SKM-1 (cell line): Measurements from ENCODE around the gene SNAPC3.
"Not testable (repeated sequence)": the region's sequence is repeated elsewhere in the genome, so short reads cannot be mapped to it uniquely, and the experiment has no call there.

ENCODE experiments used
- DNase-seq: peaks from one replicate; lab custom pipeline; 2025; ENCODE audit not compliant: unreplicated experiment; lab: John Stamatoyannopoulos, UW

SNAPC3 gene

DNA sequence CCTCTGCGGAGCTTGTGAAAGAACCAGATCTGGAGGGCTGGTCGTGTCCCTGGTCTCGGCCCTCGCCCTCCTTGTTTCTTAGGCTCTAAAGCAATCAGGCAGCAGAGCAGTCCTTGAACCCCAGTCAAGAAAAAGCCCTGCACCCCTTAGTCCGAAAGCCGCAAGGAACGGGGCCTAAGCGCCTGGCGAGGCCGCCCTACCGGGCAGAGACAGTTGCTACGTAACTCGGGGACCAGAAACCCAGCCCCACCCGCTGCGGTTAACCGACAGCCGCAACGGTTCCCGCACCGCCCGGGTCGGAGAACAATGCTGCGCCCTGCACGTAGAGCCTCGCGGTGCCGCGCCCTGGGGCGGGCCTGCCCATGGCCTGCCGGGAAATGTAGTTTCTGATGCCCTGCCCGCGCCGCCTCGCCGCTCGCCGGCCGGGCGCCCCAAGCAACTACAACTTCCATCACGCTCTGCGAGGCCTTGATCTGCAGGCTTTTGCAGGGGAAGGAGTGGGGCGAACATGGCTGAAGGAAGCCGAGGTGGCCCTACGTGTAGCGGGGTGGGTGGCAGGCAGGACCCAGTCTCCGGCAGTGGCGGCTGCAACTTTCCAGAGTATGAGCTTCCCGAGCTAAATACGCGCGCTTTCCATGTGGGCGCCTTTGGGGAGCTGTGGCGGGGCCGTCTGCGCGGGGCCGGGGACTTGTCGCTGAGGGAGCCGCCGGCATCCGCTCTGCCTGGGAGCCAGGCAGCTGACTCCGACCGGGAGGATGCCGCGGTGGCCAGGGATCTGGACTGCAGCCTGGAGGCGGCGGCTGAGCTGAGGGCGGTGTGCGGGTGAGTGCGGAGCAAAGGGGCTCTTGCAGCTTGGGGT lies at the start of gene SNAPC3:
Gene SNAPC3 (plus strand): TSS at position 505 of the 859 bp plus-strand sequence. CDS start 4 bp downstream, at position 509.
- DNase-seq: peak; percentile 93

DNA sequence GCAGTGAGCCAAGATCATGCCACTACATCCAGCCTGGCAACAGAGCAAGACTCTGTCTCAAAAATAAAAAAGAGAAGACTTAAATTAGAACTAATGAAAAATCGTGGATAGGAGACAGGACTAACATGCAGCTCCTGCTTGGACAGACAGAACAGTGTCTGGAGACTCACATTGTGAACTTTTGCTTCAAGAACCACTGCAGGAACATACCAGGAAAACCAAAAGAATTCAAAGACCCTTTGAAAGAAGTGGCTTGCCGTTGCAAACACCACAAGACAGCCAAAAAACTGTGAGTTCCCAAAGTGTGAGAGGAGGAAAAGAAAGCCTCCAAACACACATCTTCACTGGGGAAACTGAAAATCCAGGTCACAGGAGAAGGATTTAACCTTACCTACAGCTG lies 48.8 kb upstream of the SNAPC3 start:
- DNase-seq: no peak

DNA sequence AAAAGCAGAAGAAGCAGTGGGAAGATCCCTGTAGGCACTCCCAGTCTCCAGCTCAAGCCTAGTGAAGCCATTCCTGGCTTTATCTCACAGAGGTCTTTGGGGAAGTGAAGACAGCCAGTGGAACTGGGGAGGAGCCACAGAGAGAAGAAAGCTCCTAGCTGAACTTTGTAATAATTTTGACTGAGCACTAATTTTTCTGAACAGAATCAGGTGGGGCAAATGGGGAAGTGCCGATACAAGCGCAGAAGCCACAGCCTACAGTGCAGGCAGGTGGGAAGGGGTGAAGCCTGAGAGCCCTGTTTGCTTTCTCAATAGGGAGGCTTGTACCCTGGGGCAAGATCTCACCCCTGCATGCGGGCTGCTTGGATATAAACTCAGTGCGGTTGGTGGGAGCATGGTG lies 48.4 kb upstream of the SNAPC3 start:
- DNase-seq: peak; percentile 55

DNA sequence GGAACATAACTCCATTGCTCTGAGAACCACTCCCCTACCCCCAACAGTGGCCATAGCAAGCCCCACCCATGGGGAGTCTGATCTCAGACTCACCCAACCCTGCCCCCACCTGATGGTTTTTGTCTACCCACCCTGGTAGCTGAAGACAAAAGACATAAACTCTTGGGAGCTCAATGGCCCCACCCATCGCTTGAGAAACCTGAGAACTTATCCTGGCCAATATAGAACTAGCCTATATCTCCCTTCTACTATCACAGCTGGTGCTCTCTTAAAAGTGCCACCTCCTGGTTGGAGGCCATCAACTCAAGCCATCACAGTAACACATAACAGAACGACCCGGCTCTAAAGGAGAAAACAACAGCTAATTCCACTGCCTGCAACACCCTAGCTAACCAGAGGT lies 47.9 kb upstream of the SNAPC3 start:
- no peak for DNase-seq

DNA sequence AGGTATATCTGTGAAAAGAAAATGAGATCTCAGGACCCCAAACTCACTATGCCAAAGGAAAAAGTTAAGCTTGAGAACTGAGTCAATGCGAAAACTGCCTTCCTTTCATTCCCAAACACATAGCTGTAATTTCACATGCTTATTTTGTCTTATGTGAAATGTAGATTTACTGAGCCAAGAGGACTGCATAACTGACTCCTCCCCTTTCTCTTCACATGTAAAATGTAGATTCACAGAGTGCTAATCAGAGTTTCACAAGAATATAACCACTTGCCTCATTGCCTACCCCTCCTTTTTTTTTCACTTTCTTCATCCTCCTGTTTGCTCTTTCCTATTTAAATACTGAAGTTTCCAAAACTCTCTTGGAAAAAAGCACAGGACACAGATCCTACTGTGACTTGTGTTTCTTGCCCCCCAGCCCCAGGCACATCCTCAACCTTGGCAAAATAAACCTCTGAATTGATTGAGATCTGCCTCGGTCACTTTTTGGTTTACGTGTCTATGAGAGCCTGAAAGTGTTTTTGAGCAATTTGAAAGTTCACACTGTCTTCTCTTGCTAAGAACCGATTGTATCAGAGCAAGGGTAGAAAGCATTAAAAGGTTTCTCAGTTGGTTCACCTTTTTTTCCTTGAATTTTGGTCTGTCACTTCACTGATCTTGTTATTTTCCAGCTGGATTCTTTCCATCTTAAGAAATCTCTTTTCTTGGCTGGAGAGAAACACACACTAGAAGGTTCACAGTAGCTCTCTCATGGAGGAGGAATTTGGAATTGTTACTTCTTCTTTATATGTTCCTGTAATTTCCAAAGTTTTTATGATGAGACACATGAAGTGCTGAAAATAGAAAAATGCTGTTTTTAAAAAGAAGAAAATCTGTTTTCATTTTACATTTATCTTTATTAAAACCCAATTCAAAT lies 44.8 kb upstream of the SNAPC3 start:
- no peak for DNase-seq

GRCh38 chr9:15379317-15379716 lies 43.4 kb upstream of the SNAPC3 start:
- DNase-seq: not testable (repeated sequence)

GRCh38 chr9:15379888-15380287 lies 42.8 kb upstream of the SNAPC3 start:
- DNase-seq: not testable (repeated sequence)

DNA sequence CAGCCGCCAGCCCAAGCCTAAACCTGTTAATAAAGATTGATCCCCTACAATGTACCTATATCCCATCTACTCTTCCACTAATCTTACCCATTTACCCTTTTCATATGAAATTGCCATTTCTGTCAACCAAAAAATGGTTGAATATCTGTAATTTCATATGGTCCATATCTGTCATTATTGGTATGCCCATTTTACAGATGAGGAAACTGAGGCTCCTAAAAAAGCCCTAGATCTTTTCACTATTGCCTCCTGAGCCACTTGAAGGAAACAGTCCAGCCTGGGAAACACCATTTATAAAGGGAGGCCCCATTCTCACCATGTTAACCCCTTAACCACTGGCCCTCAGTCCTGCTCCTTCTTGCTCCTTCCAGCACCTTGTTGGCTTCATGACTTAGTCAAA lies 41.2 kb upstream of the SNAPC3 start:
- no peak for DNase-seq

- DNase-seq: no peak
Measured at GRCh38 chr9:15386465-15386864, 36.2 kb upstream of the SNAPC3 start.

GRCh38 chr9:15389173-15389572 lies 33.5 kb upstream of the SNAPC3 start:
- DNase-seq: no peak

GRCh38 chr9:15389631-15390030 lies 33.0 kb upstream of the SNAPC3 start:
- DNase-seq: no peak

DNA sequence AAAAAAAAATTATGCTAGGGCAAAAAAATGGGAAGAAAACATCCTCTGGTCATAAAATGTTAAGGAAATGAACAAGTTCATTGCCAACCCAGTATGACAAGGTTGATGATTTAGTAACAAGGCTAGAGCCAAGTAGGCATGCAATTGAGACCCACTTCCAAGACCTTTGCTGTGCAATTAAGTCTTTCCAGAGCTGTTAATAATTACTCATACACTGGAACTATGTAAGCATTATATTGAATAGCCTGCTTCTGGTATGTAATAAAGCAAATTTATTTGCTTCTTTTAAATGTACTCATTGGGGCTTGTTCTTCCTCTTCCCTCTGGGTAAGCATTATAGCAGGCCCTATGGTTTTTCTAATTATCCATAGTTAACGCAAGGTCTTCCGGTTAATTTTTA lies 32.5 kb upstream of the SNAPC3 start:
- DNase-seq: no peak

- no peak for DNase-seq
Measured at GRCh38 chr9:15392363-15392762, 30.3 kb upstream of the SNAPC3 start.

DNA sequence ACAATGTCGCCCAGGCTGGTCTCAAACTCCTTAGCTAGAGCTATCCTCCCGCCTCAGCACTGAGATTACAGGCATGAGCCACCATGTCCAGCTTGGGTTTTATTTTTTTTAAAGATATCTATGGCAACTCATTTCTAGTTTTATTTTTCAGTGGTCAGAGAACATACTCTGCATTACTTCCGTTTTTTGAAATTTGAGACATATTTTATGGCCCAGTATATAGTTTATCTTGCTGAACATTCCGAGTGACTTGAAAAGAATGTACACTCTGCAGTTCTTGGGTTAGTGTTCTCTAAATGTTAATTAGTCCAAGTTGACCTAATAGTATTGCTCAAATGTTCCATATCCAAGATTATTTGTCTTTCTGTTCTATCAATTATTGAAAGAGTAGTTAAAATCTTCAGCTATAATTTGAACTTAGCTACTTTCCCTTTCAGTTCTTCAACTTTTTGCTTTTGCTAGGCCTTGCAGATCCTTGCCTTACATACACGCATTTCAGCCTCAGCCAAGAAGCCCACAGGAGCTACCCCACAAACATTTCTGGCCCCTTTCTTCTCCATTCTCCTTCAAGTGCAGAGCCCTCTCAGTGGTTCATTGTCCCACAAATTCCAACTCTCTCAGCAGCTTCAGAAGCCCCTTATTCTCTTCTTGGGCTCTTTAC lies 22.3 kb upstream of the SNAPC3 start:
- no peak for DNase-seq

DNA sequence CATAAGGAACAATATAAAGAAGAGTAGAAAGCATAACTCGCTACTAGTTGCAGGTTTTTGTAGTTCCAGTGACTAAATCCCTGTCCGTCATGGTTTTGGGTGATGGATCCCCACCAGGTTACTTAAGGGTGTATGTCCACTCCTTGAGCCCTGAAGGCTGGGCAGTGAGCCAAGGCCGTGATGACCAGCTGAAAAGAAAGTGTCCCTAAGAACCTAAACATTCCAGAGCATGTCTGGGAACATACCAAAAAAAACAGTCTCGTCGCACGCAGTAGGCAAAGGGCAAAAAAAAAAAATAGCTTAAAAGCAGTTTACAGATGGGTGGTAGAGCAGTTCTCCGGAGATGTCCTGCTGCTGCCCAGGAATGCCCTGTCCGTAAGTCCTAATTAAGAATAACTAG lies 21.4 kb upstream of the SNAPC3 start:
- no peak for DNase-seq

GRCh38 chr9:15403155-15403554 lies 19.5 kb upstream of the SNAPC3 start:
- no peak for DNase-seq

GRCh38 chr9:15404171-15404570 lies 18.5 kb upstream of the SNAPC3 start:
- DNase-seq: no peak

DNA sequence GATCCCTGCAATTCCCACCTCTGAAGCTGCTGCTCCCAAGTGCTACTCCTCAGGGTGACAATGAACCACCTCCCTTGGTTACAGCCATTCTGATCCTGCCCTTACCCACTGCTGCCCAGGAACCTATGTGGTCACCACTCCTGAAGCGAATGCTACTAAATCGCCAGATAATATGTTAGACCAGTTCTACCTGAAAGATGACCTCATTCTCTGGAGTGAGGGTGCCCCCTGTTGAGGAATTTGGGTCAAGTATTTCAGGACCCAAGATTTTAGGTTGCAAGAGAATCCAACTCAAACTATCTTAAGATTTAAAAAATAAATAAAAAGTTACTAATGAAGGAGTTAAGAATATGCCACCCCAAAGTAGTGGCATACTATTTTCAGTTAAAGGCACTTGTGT lies 5.8 kb upstream of the SNAPC3 start:
- no peak for DNase-seq

DNA sequence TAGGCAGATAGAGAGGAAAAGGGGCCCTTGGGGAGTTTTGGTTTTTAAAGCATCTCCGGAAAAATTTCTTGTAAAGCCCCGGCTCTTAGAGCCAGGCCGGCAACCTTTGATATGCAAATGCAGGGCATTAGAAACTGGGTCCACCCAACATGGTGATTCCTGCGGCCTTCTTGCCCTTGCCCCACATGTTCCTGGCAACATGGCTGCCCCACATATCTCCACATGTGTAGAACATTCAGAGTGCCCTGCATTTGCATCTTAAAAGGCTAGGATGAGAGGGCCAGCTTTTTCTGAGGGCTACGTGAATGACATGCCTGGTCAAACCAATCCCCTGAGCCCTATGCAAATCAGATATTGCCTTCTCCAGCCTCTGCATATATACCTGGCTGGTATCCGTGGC lies 5.0 kb upstream of the SNAPC3 start:
- DNase-seq: no peak

DNA sequence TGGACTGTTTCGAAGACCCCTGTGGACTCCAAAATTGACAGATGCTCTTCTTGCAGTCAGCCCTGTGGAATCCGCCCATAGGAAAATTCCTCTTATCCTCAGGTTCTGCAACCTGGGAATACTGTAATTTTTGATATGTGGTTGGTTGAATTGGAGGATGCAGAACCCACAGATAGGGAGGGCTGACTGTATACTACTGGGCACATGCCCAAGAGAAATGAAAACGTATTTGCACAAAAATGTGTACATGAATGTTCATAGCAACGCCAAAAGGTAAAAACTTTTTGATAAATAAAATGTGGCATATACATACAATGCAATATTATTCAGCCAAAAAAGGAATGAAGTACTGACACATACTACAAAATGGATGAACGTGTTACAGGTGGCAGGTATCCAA lies 1.9 kb upstream of the SNAPC3 start:
- no peak for DNase-seq

- no peak for DNase-seq
Measured at GRCh38 chr9:15421532-15421931, 1.1 kb upstream of the SNAPC3 start.
